HEK293 (cell line): Measurements from ENCODE around the gene CAMSAP3.

Experiments
- ZFP41 ChIP-seq: fragments of 450-650 bp; formaldehyde crosslinking; IDR thresholded peaks from 2 replicates; pipeline ENCODE4 v1.5.1; 2016; ENCODE audit warnings: missing biosample characterization, missing genetic modification characterization, borderline replicate concordance
- TF ChIP-seq, protein P1 (sequence below): fragments of 450-650 bp; formaldehyde crosslinking; IDR thresholded peaks from 2 replicates; pipeline ENCODE4 v1.5.1; 2016; ENCODE audit warnings: missing biosample characterization, missing genetic modification characterization

DNA sequence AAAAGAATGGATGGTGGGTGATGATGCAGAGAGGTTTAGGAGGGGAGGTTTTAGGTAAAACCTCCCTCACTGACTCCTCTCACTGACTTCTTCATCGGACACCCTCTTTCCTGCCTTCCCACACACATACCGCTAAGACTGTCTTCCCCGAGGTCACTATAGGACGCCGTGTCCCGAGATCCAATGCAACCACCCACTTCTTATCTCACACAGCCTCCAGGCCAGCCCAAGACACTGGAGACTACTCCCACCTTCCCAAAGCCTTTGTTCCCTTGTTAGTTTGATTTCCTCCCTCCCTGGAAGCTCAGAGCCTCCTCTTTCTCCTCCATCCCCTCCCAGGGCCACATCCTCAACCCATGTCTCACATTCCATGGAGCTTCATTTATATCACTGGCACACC is 16.5 kb upstream of the CAMSAP3 start:
- no peak for TF ChIP-seq ZFP41
- TF ChIP-seq, protein P1, sequence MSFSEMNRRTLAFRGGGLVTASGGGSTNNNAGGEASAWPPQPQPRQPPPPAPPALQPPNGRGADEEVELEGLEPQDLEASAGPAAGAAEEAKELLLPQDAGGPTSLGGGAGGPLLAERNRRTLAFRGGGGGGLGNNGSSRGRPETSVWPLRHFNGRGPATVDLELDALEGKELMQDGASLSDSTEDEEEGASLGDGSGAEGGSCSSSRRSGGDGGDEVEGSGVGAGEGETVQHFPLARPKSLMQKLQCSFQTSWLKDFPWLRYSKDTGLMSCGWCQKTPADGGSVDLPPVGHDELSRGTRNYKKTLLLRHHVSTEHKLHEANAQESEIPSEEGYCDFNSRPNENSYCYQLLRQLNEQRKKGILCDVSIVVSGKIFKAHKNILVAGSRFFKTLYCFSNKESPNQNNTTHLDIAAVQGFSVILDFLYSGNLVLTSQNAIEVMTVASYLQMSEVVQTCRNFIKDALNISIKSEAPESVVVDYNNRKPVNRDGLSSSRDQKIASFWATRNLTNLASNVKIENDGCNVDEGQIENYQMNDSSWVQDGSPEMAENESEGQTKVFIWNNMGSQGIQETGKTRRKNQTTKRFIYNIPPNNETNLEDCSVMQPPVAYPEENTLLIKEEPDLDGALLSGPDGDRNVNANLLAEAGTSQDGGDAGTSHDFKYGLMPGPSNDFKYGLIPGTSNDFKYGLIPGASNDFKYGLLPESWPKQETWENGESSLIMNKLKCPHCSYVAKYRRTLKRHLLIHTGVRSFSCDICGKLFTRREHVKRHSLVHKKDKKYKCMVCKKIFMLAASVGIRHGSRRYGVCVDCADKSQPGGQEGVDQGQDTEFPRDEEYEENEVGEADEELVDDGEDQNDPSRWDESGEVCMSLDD (tag by site-specific recombination): no peak
